GM18511 (cell line): ENCODE measurements around the gene NUTM2A.
"Not testable (repeated sequence)": the region's sequence is repeated elsewhere in the genome, so short reads cannot be mapped to it uniquely, and the experiment has no call there.

ENCODE experiments used
- ATAC-seq: cut with Tn5 transposase; IDR thresholded peaks from one replicate; pipeline ENCODE4 v1.9.1; 2021; ENCODE audit warnings: mild to moderate bottlenecking, moderate library complexity; ENCODE audit not compliant: unreplicated experiment

The NUTM2A gene

GRCh38 chr10:87242192-87242591 lies 16.9 kb downstream of the NUTM2A start:
- not testable (repeated sequence) for ATAC-seq

- ATAC-seq = not testable (repeated sequence)
Observed at GRCh38 chr10:87247335-87247734, 22.1 kb downstream of the NUTM2A start.

GRCh38 chr10:87248818-87249353 lies 23.6 kb downstream of the NUTM2A start:
- ATAC-seq = not testable (repeated sequence)

GRCh38 chr10:87280749-87281392 lies 55.6 kb downstream of the NUTM2A start:
- not testable (repeated sequence) for ATAC-seq
